SK-N-SH (cell line): ENCODE measurements around the gene DCDC2.

Experiments used
- CHD2 ChIP-seq: fragments of 150-350 bp; IDR thresholded peaks from 2 replicates; pipeline ENCODE4 v1.6.1; 2018; ENCODE audit warnings: low read length; ENCODE audit not compliant: partially characterized antibody
- EP300 ChIP-seq, 2 experiments: IDR thresholded peaks; 2 replicates each; pipeline versions ENCODE4 v1.4.0 to v1.6.1; 2012; ENCODE audit warnings: borderline replicate concordance in 1 of 2, low read depth in 1 of 2, low read length in 1 of 2
- RCOR1 ChIP-seq: fragments of 150-350 bp; IDR thresholded peaks from 2 replicates; pipeline ENCODE4 v1.6.1; 2017; ENCODE audit warnings: antibody characterized with exemption, low read length
- TF ChIP-seq, protein P1 (sequence below): fragments of 200-600 bp; sonication (generic); IDR thresholded peaks from 2 replicates; pipeline ENCODE4 v1.6.1; 2017; ENCODE audit warnings: antibody characterized with exemption, mild to moderate bottlenecking, moderate library complexity
- TF ChIP-seq, protein P2 (sequence below): IDR thresholded peaks from 2 replicates; pipeline ENCODE4 v1.6.1; 2012; ENCODE audit warnings: mild to moderate bottlenecking, low read depth, low read length, moderate library complexity

DNA sequence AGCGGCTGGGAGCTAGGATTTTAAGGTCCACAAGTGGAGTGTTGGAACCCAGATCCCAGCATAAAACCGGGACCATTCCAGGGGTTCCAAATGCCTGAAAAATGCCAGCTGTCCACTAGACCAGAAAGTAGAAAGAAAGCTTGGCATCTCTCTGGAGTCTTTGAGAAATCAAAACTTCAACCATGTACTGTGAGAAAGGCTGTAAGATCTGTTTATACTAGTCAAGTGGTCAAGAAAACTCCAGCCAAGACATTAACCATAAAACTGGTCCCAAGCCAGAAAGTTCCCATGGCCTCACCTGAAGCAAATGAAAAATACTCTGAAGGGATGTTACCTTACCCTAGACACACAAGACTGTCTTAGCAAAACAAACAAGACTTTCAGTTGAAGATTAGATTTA lies 112.6 kb downstream of the DCDC2 start:
- TF ChIP-seq, protein P1, sequence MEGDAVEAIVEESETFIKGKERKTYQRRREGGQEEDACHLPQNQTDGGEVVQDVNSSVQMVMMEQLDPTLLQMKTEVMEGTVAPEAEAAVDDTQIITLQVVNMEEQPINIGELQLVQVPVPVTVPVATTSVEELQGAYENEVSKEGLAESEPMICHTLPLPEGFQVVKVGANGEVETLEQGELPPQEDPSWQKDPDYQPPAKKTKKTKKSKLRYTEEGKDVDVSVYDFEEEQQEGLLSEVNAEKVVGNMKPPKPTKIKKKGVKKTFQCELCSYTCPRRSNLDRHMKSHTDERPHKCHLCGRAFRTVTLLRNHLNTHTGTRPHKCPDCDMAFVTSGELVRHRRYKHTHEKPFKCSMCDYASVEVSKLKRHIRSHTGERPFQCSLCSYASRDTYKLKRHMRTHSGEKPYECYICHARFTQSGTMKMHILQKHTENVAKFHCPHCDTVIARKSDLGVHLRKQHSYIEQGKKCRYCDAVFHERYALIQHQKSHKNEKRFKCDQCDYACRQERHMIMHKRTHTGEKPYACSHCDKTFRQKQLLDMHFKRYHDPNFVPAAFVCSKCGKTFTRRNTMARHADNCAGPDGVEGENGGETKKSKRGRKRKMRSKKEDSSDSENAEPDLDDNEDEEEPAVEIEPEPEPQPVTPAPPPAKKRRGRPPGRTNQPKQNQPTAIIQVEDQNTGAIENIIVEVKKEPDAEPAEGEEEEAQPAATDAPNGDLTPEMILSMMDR = no peak
- TF ChIP-seq RCOR1 (no peak), EP300 (IDR thresholded peaks at IDR 0.05; ENCODE audit: borderline replicate concordance in 1 of 2, low read depth in 1 of 2, low read length in 1 of 2) (no peak), CHD2 (no peak)
- TF ChIP-seq, protein P2, sequence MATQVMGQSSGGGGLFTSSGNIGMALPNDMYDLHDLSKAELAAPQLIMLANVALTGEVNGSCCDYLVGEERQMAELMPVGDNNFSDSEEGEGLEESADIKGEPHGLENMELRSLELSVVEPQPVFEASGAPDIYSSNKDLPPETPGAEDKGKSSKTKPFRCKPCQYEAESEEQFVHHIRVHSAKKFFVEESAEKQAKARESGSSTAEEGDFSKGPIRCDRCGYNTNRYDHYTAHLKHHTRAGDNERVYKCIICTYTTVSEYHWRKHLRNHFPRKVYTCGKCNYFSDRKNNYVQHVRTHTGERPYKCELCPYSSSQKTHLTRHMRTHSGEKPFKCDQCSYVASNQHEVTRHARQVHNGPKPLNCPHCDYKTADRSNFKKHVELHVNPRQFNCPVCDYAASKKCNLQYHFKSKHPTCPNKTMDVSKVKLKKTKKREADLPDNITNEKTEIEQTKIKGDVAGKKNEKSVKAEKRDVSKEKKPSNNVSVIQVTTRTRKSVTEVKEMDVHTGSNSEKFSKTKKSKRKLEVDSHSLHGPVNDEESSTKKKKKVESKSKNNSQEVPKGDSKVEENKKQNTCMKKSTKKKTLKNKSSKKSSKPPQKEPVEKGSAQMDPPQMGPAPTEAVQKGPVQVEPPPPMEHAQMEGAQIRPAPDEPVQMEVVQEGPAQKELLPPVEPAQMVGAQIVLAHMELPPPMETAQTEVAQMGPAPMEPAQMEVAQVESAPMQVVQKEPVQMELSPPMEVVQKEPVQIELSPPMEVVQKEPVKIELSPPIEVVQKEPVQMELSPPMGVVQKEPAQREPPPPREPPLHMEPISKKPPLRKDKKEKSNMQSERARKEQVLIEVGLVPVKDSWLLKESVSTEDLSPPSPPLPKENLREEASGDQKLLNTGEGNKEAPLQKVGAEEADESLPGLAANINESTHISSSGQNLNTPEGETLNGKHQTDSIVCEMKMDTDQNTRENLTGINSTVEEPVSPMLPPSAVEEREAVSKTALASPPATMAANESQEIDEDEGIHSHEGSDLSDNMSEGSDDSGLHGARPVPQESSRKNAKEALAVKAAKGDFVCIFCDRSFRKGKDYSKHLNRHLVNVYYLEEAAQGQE = no peak
